HUES48 (cell line): ENCODE measurements around the gene TLE6.

ENCODE experiments used
- H3K27ac ChIP-seq: one replicate; pipeline ENCODE4 v1.7.0; 2013; ENCODE audit warnings: low read depth, low read length, inconsistent platforms
- H3K27me3 ChIP-seq: 2 replicates; pipeline ENCODE4 v1.6.1; 2013; ENCODE audit warnings: mild to moderate bottlenecking, low read length; ENCODE audit not compliant: control insufficient read depth, insufficient read depth
- H3K36me3 ChIP-seq: 2 replicates; pipeline ENCODE4 v1.6.1; 2013; ENCODE audit warnings: low read length; ENCODE audit not compliant: control insufficient read depth, insufficient read depth
- H3K4me1 ChIP-seq: 2 replicates; pipeline ENCODE4 v1.6.1; 2013; ENCODE audit warnings: mild to moderate bottlenecking, low read length; ENCODE audit not compliant: control insufficient read depth, insufficient read depth
- H3K4me3 ChIP-seq: 2 replicates; pipeline ENCODE4 v1.5.1; 2013; ENCODE audit warnings: mild to moderate bottlenecking, low read depth, low read length
- H3K9ac ChIP-seq: 2 replicates; pipeline ENCODE4 v1.6.1; 2013; ENCODE audit warnings: mild to moderate bottlenecking, low read depth, low read length, moderate library complexity
- H3K9me3 ChIP-seq: 2 replicates; pipeline ENCODE4 v1.6.1; 2013; ENCODE audit warnings: low read length; ENCODE audit not compliant: control insufficient read depth, insufficient read depth

Gene TLE6

GRCh38 chr19:2976609-2977000, 759 bp upstream of the TLE6 start:
- Histone ChIP-seq H3K27ac (no peak overlapping the region), H3K4me3 (peak overlapping the region; percentile 65), H3K9me3 (no peaks in the 10 kb centered on the region), H3K4me1 (peaks cover 18% of the 10 kb centered on the region), H3K27me3 (peaks cover 19% of the 10 kb centered on the region), H3K9ac (no peak overlapping the region), H3K36me3 (no peaks in the 10 kb centered on the region)

GRCh38 chr19:2977746-2978138, 378 bp downstream of the TLE6 start:
- H3K36me3 ChIP-seq: no peaks in the 10 kb centered on the region
- peaks cover 21% of the 10 kb centered on the region for H3K27me3 ChIP-seq
- peaks cover 22% of the 10 kb centered on the region for H3K4me1 ChIP-seq
- H3K9ac ChIP-seq: no peak overlapping the region
- H3K27ac ChIP-seq: no peak overlapping the region
- H3K9me3 ChIP-seq: no peaks in the 10 kb centered on the region
- H3K4me3 ChIP-seq: peak overlapping the region; percentile 52

GRCh38 chr19:2978166-2978767, 903 bp downstream of the TLE6 start:
- H3K9ac ChIP-seq: no peak overlapping the region
- peaks cover 25% of the 10 kb centered on the region for H3K27me3 ChIP-seq
- H3K4me3 ChIP-seq: peak overlapping the region; percentile 52

DNA sequence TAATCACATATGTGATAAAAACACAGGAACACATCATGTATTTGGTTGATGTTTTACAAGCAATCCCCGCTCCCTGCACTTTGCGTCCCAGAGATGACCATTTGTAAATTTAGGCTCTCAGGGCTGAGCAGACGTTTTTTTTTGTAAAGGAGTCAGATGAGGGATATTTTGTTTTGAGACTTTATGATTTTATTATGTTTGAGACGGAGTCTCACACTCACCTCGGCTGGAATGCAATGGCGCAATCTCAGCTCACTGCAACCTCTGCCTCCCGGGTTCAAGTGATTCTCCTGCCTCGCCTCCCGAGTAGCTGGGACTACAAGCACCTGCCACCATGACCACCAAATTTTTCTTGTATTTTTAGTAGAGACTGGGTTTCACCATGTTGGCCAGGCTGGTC, 1.4 kb downstream of the TLE6 start:
- peaks cover 30% of the 10 kb centered on the region for H3K4me1 ChIP-seq
- no peak overlapping the region for H3K27ac ChIP-seq
- H3K9me3 ChIP-seq: no peaks in the 10 kb centered on the region
- no peaks in the 10 kb centered on the region for H3K36me3 ChIP-seq
- H3K4me3 ChIP-seq: no peak overlapping the region
- H3K9ac ChIP-seq: no peak overlapping the region
- peaks cover 25% of the 10 kb centered on the region for H3K27me3 ChIP-seq

More at GRCh38 chr19:2978166-2978767, 903 bp downstream of the TLE6 start:
- Histone ChIP-seq H3K9me3 (no peaks in the 10 kb centered on the region), H3K4me1 (peaks cover 26% of the 10 kb centered on the region), H3K27ac (no peak overlapping the region), H3K36me3 (no peaks in the 10 kb centered on the region)

DNA sequence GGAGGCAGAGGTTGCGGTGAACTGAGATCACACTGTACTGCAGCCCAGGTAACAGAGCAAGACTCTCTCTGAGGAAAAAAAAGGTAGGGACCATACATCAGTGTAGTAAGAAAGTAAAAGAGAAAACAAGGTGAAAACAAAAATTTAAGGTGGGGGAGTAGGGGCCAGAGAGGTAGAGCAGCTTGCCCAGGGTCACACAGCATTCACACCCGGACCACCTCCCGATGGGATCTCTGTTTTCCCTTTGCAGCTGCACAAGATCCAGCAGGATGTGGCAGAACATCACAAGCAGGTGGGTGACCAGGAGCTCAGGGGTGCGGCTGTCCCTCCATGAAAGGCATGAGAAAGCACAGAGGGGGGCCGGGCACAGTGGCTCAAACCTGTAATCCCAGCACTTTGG, 4.5 kb downstream of the TLE6 start:
- Histone ChIP-seq H3K4me1 (peaks cover 28% of the 10 kb centered on the region), H3K4me3 (no peak overlapping the region), H3K9ac (no peak overlapping the region), H3K9me3 (no peaks in the 10 kb centered on the region), H3K27ac (no peak overlapping the region), H3K36me3 (no peaks in the 10 kb centered on the region), H3K27me3 (peaks cover 14% of the 10 kb centered on the region; the same call in 1 of the 2 replicates)

DNA sequence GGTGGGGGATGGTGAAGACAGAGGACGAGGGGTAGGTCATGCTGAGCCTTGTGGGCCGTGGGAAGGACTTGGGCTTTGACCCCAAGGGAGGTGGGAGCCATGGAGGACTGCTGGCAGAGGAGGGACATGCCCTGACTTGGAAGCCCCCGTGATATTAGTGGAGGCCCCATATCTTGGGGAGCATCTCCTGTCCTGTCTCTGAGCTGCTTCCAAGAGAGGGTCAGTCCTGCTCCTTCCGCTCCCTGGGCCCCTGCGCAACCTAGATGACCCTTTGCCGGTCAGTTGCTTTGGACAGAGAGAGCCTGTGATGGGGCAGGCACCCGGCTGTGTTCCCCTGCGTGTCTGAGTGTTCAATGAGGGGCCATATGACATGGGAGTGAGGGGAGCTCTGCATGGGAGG, 5.2 kb downstream of the TLE6 start:
- H3K36me3 ChIP-seq: no peaks in the 10 kb centered on the region
- no peak overlapping the region for H3K4me3 ChIP-seq
- H3K4me1 ChIP-seq: peaks cover 34% of the 10 kb centered on the region
- H3K9me3 ChIP-seq: no peaks in the 10 kb centered on the region
- no peak overlapping the region for H3K27ac ChIP-seq
- no peak overlapping the region for H3K9ac ChIP-seq
- 0 out of 2 replicates have a peak, but pooled peaks cover 13% of the 10 kb centered on the region for H3K27me3 ChIP-seq

DNA sequence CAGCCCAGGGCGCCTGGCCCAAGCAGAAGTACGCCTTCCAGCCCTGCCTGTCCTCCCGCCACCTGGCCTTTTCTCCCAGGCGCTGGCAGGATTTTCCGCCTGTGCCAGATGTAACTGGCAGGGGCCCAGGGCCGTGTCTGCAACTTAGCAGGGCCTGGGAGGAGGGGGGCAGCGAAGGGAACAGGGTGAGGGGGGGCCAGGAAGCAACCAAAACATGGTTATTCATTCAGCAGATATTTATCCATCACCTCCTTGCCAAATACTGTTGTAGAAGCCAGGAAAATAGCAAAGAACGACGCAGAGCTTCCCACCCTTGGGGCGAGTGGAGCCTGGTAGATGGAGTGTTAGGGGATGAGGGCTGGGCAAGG, 5.6 kb downstream of the TLE6 start:
- Histone ChIP-seq H3K27ac (no peak overlapping the region), H3K4me1 (peaks cover 34% of the 10 kb centered on the region), H3K36me3 (no peaks in the 10 kb centered on the region), H3K4me3 (no peak overlapping the region), H3K27me3 (0 out of 2 replicates have a peak, but pooled peaks cover 13% of the 10 kb centered on the region), H3K9ac (no peak overlapping the region), H3K9me3 (no peaks in the 10 kb centered on the region)

DNA sequence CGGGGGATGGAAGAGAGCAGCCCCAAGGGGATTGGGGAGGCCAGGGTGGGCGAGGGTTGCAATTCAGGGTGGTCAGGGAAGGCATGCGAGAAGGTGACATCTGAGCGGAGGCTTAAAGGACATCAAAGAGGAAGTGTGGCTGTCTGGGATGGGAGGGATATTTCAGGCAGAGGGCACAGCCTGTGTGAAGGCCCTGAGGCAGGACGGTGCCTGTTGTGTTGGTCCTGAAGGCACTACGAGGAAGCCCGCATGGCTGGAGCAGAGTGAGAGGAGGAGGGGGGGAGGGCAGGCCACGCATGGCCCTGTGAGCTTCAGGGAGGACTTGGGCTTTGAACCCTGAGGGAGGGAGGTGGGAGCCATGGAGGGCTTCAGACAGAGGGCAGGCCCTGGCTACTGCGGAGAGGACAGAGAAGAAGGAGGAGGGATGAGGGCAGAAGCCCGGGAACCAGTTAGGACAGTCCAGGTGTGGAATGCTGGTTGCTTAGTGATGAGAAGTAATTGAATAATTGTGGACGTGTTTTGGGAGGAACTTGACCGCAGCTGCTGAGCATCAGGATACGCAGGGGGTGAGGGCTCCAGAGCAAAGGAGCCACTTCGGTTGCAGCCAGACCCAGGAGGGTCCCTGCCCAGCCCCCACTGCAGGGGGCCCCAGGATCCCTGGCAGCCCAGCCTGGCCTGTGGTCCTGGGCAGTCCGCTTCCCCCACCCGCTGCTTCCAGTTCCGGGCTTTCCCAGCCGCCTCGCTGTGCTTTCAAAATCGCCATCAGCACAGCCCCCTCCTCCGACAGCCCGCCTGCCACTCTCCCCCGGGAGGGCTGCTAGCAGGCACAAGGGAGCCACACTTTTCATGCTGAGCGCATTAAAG, 6.2 kb downstream of the TLE6 start:
- peak overlapping the region; percentile 17 for H3K27ac ChIP-seq
- no peak overlapping the region for H3K9ac ChIP-seq
- 0 out of 2 replicates have a peak, but pooled peaks cover 10% of the 10 kb centered on the region for H3K27me3 ChIP-seq
- peaks cover 28% of the 10 kb centered on the region for H3K4me1 ChIP-seq
- H3K9me3 ChIP-seq: no peaks in the 10 kb centered on the region
- peak overlapping the region; percentile 9; the same call in 1 of the 2 replicates for H3K4me3 ChIP-seq
- no peaks in the 10 kb centered on the region for H3K36me3 ChIP-seq

DNA sequence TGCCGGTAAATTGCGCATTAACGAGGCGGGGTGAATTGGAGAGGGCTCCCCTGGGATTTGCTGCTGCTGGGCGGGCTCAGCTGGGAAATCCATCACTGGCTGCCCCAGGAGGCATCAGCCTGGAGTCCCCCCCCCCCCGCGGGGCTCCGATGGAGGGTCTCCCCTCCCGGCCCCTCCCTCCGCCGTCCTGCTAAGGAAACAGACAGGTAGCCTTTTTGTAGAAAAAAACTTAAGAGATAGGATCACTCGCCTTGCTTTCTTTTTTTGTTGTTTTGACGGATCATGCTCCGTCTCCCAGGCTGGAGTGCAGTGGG, 6.8 kb downstream of the TLE6 start:
- Histone ChIP-seq H3K4me3 (peak overlapping the region; percentile 9; the same call in 1 of the 2 replicates), H3K27me3 (0 out of 2 replicates have a peak, but pooled peaks cover 6% of the 10 kb centered on the region), H3K9me3 (no peaks in the 10 kb centered on the region), H3K9ac (no peak overlapping the region), H3K27ac (peak overlapping the region; percentile 17), H3K4me1 (peaks cover 27% of the 10 kb centered on the region), H3K36me3 (no peaks in the 10 kb centered on the region)

GRCh38 chr19:2986951-2987524, 9.7 kb downstream of the TLE6 start:
- Histone ChIP-seq H3K9me3 (no peaks in the 10 kb centered on the region), H3K27ac (no peak overlapping the region), H3K4me1 (peaks cover 27% of the 10 kb centered on the region), H3K4me3 (peak overlapping the region; percentile 41; the same call in 1 of the 2 replicates), H3K9ac (no peak overlapping the region), H3K27me3 (0 out of 2 replicates have a peak, but pooled peaks cover 6% of the 10 kb centered on the region), H3K36me3 (no peaks in the 10 kb centered on the region)

DNA sequence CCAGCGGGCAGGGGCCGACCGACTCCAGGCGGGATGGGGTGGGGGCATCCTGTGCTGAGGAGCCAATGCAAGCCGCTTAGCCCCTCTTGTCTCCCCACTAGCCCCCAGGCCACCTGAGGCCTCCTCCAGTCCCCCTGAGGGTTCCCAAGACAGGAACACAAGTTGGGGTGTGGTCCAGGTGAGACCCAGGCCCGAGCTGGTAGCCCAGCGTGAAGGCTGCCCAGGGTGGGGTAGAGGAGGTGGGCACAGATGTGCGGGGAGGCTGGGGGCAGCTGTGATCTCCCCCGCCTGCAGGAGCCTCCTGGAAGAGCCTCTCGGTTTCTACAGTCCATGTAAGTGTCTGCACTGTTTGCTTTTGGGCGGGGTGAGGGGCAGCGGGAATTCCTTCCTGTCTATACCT, 10.4 kb downstream of the TLE6 start:
- 0 out of 2 replicates have a peak, but pooled peaks cover 4% of the 10 kb centered on the region for H3K27me3 ChIP-seq

More for the DNA sequence above, 10.4 kb downstream of the TLE6 start:
- H3K4me3 ChIP-seq: no peak overlapping the region
- H3K4me1 ChIP-seq: peaks cover 23% of the 10 kb centered on the region
- no peak overlapping the region for H3K27ac ChIP-seq
- no peak overlapping the region for H3K9ac ChIP-seq
- H3K9me3 ChIP-seq: no peaks in the 10 kb centered on the region
- no peaks in the 10 kb centered on the region for H3K36me3 ChIP-seq
